ENCODE measurements around the gene YBEY. TPM values are rescaled to one million over a fixed set of nuclear protein-coding genes. Genes with fewer than 3 reads are reported as not detected.

The YBEY gene
- total RNA-seq, 2 experiments from 2014 or later: 14.9 to 16.2 TPM

GRCh38 chr21:46247699-46248421 lies 38.3 kb upstream of the YBEY start:
- Mint-ChIP-seq H3K27me3 (no peaks in the 10 kb centered on the region), H3K4me3 (no peak overlapping the region), H3K36me3 (ENCODE audit: low read depth) (peaks cover 50% of the 10 kb centered on the region), H3K4me1 (ENCODE audit: low read depth) (peaks cover 13% of the 10 kb centered on the region), H3K9me3 (no peaks in the 10 kb centered on the region), H3K27ac (no peak overlapping the region)
- intact Hi-C loops (cut with micrococcal nuclease): no loop called here
- ATAC-seq (no peak), DNase-seq (no peak)
- CTCF ChIA-PET: interaction anchor here (1.3 to 1.8 kb wide), 2 partner anchors 13 to 277 kb away, joined by 3 to 4 read pairs; no protein-coding TSS in a partner anchor
- TF ChIP-seq, protein P1, sequence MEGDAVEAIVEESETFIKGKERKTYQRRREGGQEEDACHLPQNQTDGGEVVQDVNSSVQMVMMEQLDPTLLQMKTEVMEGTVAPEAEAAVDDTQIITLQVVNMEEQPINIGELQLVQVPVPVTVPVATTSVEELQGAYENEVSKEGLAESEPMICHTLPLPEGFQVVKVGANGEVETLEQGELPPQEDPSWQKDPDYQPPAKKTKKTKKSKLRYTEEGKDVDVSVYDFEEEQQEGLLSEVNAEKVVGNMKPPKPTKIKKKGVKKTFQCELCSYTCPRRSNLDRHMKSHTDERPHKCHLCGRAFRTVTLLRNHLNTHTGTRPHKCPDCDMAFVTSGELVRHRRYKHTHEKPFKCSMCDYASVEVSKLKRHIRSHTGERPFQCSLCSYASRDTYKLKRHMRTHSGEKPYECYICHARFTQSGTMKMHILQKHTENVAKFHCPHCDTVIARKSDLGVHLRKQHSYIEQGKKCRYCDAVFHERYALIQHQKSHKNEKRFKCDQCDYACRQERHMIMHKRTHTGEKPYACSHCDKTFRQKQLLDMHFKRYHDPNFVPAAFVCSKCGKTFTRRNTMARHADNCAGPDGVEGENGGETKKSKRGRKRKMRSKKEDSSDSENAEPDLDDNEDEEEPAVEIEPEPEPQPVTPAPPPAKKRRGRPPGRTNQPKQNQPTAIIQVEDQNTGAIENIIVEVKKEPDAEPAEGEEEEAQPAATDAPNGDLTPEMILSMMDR (IDR thresholded peaks at IDR 0.05): no peak
- POLR2A ChIA-PET: no interaction called here

- no peak overlapping the region for H3K4me3 Mint-ChIP-seq
- no peaks in the 10 kb centered on the region for H3K27me3 Mint-ChIP-seq
- CTCF ChIA-PET: no interaction called here
- POLR2A ChIA-PET: no interaction called here
- ATAC-seq: no peak
- no peak overlapping the region for H3K27ac Mint-ChIP-seq
- peaks cover 17% of the 10 kb centered on the region for H3K4me1 Mint-ChIP-seq (ENCODE audit: low read depth)
- TF ChIP-seq, protein P1 (IDR thresholded peaks at IDR 0.05): no peak
- H3K36me3 Mint-ChIP-seq (ENCODE audit: low read depth): peaks cover 47% of the 10 kb centered on the region
- no peak for DNase-seq
- intact Hi-C loops (cut with micrococcal nuclease): no loop called here
- no peaks in the 10 kb centered on the region for H3K9me3 Mint-ChIP-seq
These were observed 37.7 kb upstream of the YBEY start for GRCh38 chr21:46248422-46248782.

DNA sequence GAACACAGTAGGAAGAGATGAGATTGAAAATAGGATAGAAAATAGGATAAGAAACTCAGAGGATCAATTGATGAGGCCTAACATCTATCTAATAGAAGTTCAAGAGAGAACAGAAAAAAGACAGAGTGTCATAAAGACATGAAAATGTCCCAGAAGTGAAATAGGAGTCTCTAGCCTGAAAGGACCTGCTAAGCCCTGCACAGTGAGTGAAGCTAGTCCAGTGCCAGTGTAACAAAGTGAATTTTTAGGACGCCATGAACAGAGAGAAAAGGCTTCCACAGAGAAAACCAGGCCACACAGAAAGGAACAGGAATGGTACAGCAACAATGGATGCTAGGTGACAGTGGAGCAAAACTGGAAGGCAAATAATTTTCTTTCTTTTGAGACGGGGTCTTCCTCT lies 37.3 kb upstream of the YBEY start:
- ChIA-PET POLR2A (no interaction called here), CTCF (no interaction called here)
- DNase-seq: no peak
- Mint-ChIP-seq H3K27me3 (no peaks in the 10 kb centered on the region), H3K27ac (no peak overlapping the region), H3K36me3 (ENCODE audit: low read depth) (peaks cover 49% of the 10 kb centered on the region), H3K9me3 (no peaks in the 10 kb centered on the region), H3K4me1 (ENCODE audit: low read depth) (peaks cover 22% of the 10 kb centered on the region), H3K4me3 (no peak overlapping the region)
- TF ChIP-seq, protein P1 (IDR thresholded peaks at IDR 0.05): no peak
- no peak for ATAC-seq
- intact Hi-C loops (cut with micrococcal nuclease): no loop called here

GRCh38 chr21:46250146-46250725 lies 35.9 kb upstream of the YBEY start:
- peaks cover 34% of the 10 kb centered on the region for H3K4me1 Mint-ChIP-seq (ENCODE audit: low read depth)
- no peak for DNase-seq
- ATAC-seq: no peak
- no peaks in the 10 kb centered on the region for H3K9me3 Mint-ChIP-seq
- no peak overlapping the region for H3K4me3 Mint-ChIP-seq
- ChIA-PET POLR2A (no interaction called here), CTCF (interaction anchor here (1.3 to 1.5 kb wide), 2 partner anchors 20 to 25 kb away, joined by 4 to 5 read pairs; no protein-coding TSS in a partner anchor)
- intact Hi-C loops (cut with micrococcal nuclease): no loop called here
- H3K27me3 Mint-ChIP-seq: no peaks in the 10 kb centered on the region
- TF ChIP-seq, protein P1 (IDR thresholded peaks at IDR 0.05): no peak
- H3K36me3 Mint-ChIP-seq (ENCODE audit: low read depth): peaks cover 60% of the 10 kb centered on the region
- peak overlapping the region; percentile 79 for H3K27ac Mint-ChIP-seq

GRCh38 chr21:46252840-46253239 lies 33.3 kb upstream of the YBEY start:
- TF ChIP-seq, protein P1 (IDR thresholded peaks at IDR 0.05): no peak
- ATAC-seq (no peak), DNase-seq (no peak)
- intact Hi-C loops (cut with micrococcal nuclease): no loop called here
- Mint-ChIP-seq H3K4me3 (no peak overlapping the region), H3K27me3 (no peaks in the 10 kb centered on the region), H3K36me3 (ENCODE audit: low read depth) (peaks cover 66% of the 10 kb centered on the region), H3K27ac (peak overlapping the region; percentile 93), H3K4me1 (ENCODE audit: low read depth) (peaks cover 34% of the 10 kb centered on the region), H3K9me3 (no peaks in the 10 kb centered on the region)
- ChIA-PET POLR2A (interaction anchor here (1.1 to 1.8 kb wide), 3 partner anchors 9 to 109 kb away, joined by 3 to 4 read pairs (median 4); no protein-coding TSS in a partner anchor), CTCF (interaction anchor here (0.9 to 2.4 kb wide), 3 partner anchors 9 to 23 kb away, joined by 3 to 5 read pairs (median 4); no protein-coding TSS in a partner anchor)

All from activated CD8-positive, alpha-beta T cell treated with anti-CD3 and anti-CD28 coated beads for 36 hours (primary cell).